ENCODE data around the gene TRIM65. TPM values are rescaled to one million over a fixed set of nuclear protein-coding genes. Genes with fewer than 3 reads are reported as not detected.
"Not testable (repeated sequence)": the region's sequence is repeated elsewhere in the genome, so short reads cannot be mapped to it uniquely, and the experiment has no call there.

TRIM65 gene
- total RNA-seq, 2 donors from 2014 or later, result 12.8 to 15.7 TPM

- DNase-seq (ENCODE audit: low spot score), result peak; percentile 88
- intact Hi-C loops (cut with DNase I), result no loop called here
These were observed 32.3 kb downstream of the TRIM65 start for GRCh38 chr17:75864448-75864871.

- intact Hi-C loops (cut with DNase I), result no loop called here
- no peak for DNase-seq (ENCODE audit: low spot score)
These were observed 34.8 kb downstream of the TRIM65 start for GRCh38 chr17:75861927-75862317.

GRCh38 chr17:75859358-75859757, 37.4 kb downstream of the TRIM65 start:
- intact Hi-C loops (cut with DNase I); DNase-seq (ENCODE audit: low spot score): not testable (repeated sequence)

- DNase-seq (ENCODE audit: low spot score), result no peak
- intact Hi-C loops (cut with DNase I), result no loop called here
These were observed 40.5 kb downstream of the TRIM65 start for GRCh38 chr17:75856062-75856756.

- intact Hi-C loops (cut with DNase I), result no loop called here
- peak; percentile 99 for DNase-seq (ENCODE audit: low spot score)
These were observed 41.3 kb downstream of the TRIM65 start, which contains the start of gene WBP2 for GRCh38 chr17:75855310-75856061. Gene WBP2 (minus strand): TSS chr17:75855335. CDS start chr17:75855297, 38 bp downstream.

- intact Hi-C loops (cut with DNase I), result no loop called here
- DNase-seq (ENCODE audit: low spot score), result no peak
These were observed 41.9 kb downstream of the TRIM65 start for GRCh38 chr17:75854881-75855309.

- DNase-seq (ENCODE audit: low spot score), result no peak
- intact Hi-C loops (cut with DNase I), result no loop called here
These were observed 42.5 kb downstream of the TRIM65 start for GRCh38 chr17:75854101-75854748.

GRCh38 chr17:75853433-75853832, 43.3 kb downstream of the TRIM65 start:
- intact Hi-C loops (cut with DNase I), result no loop called here
- DNase-seq (ENCODE audit: low spot score), result no peak

- intact Hi-C loops (cut with DNase I); DNase-seq (ENCODE audit: low spot score): not testable (repeated sequence)
These were observed 45.1 kb downstream of the TRIM65 start for GRCh38 chr17:75851693-75851991.

GRCh38 chr17:75850928-75851692, 45.6 kb downstream of the TRIM65 start:
- intact Hi-C loops (cut with DNase I), result no loop called here
- no peak for DNase-seq (ENCODE audit: low spot score)

- intact Hi-C loops (cut with DNase I), result loop anchor here in 1 of 2 donors (5.0 kb wide), 1 partner anchor 33 kb away; no protein-coding TSS in a partner anchor
- no peak for DNase-seq (ENCODE audit: low spot score)
These were observed 47.0 kb downstream of the TRIM65 start for GRCh38 chr17:75849724-75850123.

GRCh38 chr17:75849279-75849646, 47.5 kb downstream of the TRIM65 start:
- intact Hi-C loops (cut with DNase I), result loop anchor here in 1 of 2 donors (5.0 kb wide), 1 partner anchor 33 kb away; no protein-coding TSS in a partner anchor

GRCh38 chr17:75848523-75849278, 48.0 kb downstream of the TRIM65 start:
- no peak for DNase-seq (ENCODE audit: low spot score)
- intact Hi-C loops (cut with DNase I), result loop anchor here in 1 of 2 donors (5.0 kb wide), 1 partner anchor 34 kb away; no protein-coding TSS in a partner anchor

More at GRCh38 chr17:75849279-75849646, 47.5 kb downstream of the TRIM65 start:
- no peak for DNase-seq (ENCODE audit: low spot score)

- intact Hi-C loops (cut with DNase I), result loop anchor here in 1 of 2 donors (5.0 kb wide), 1 partner anchor 34 kb away; no protein-coding TSS in a partner anchor
- DNase-seq (ENCODE audit: low spot score), result no peak
These were observed 48.9 kb downstream of the TRIM65 start for GRCh38 chr17:75847614-75848522.

GRCh38 chr17:75846692-75847613, 49.8 kb downstream of the TRIM65 start:
- intact Hi-C loops (cut with DNase I), result loop anchor here in 1 of 2 donors (5.0 kb wide), 1 partner anchor 35 kb away; no protein-coding TSS in a partner anchor
- DNase-seq (ENCODE audit: low spot score), result no peak

GRCh38 chr17:75845933-75846691, 50.6 kb downstream of the TRIM65 start:
- intact Hi-C loops (cut with DNase I), result loop anchor here in 1 of 2 donors (5.0 kb wide), 1 partner anchor 36 kb away; no protein-coding TSS in a partner anchor

More at GRCh38 chr17:75845933-75846691, 50.6 kb downstream of the TRIM65 start:
- DNase-seq (ENCODE audit: low spot score), result no peak
